ENCODE data around the gene FGFR2.
"Not testable (repeated sequence)": the region's sequence is repeated elsewhere in the genome, so short reads cannot be mapped to it uniquely, and the experiment has no call there.

The FGFR2 gene

DNA sequence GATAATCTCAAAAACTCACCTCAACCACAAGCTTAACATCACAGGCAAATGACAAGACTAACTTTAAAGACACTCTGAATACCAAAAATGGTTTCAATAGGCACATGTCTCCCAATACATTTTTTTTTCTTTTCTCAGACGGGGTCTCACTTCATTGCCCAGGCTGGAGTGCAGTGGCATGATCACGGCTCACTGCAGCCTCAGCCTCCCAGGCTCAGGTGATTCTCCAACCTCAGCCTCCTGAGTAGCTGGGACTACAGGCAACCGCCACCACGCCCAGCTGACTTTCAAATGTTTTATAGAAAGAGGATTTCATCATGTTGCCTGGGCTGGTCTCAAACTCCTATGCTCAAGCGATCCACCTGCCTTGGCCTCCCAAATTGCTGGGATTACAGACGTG lies 77.7 kb downstream of the FGFR2 start:
- not testable (repeated sequence) for FAIRE-seq

DNA sequence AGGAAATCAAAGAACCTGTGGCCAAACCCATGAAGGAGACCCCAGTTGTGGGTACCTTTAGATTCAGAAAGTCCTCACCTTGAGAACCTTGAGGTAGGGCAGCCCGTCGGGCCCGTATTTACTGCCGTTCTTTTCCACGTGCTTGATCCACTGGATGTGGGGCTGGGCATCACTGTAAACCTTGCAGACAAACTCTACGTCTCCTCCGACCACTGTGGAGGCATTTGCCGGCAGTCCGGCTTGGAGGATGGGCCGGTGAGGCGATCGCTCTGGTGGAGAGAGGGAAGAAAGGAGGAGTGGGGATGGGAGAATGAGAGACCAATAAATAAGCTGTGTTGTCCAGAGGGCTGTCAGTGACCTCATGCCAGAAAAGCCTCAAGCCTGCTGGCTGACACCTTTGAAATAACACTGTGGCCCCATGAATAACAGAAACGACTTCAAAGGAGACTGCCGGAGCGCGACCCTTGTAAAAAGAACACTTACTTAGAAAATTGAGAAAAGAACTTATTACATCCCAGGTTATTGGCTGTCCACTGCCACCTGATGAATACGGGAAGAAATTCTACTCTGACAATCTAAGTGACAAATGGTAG lies 78.2 kb downstream of the FGFR2 start:
- no peak for FAIRE-seq

DNA sequence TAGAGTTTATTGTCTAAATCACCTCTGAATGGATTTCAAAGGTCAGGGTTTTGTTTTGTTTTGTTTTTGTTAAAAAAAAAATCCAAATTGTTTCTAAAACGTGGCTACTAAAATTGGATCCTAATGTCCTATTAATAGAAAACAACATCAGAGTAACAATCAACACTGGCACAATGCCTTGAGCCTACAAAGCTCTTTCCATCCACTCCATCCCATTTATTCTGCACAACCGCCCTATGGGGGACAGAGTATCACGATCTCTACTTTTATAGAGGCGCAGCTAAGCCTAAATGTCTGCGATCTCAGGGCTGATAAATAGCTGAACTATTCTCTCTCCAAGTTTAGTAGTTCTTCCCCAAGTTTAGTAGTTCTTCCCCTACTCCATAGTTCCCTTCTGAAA lies 78.8 kb downstream of the FGFR2 start:
- peak; percentile 31 for FAIRE-seq

- FAIRE-seq, result no peak
These were observed 79.9 kb downstream of the FGFR2 start for GRCh38 chr10:121518333-121518732.

- FAIRE-seq, result no peak
These were observed 82.0 kb downstream of the FGFR2 start for GRCh38 chr10:121516093-121516865.

- no peak for FAIRE-seq
These were observed 83.9 kb downstream of the FGFR2 start for GRCh38 chr10:121514141-121514865.

- no peak for FAIRE-seq
These were observed 86.3 kb downstream of the FGFR2 start for GRCh38 chr10:121511943-121512342.

- no peak for FAIRE-seq
These were observed 86.8 kb downstream of the FGFR2 start for GRCh38 chr10:121511460-121511859.

DNA sequence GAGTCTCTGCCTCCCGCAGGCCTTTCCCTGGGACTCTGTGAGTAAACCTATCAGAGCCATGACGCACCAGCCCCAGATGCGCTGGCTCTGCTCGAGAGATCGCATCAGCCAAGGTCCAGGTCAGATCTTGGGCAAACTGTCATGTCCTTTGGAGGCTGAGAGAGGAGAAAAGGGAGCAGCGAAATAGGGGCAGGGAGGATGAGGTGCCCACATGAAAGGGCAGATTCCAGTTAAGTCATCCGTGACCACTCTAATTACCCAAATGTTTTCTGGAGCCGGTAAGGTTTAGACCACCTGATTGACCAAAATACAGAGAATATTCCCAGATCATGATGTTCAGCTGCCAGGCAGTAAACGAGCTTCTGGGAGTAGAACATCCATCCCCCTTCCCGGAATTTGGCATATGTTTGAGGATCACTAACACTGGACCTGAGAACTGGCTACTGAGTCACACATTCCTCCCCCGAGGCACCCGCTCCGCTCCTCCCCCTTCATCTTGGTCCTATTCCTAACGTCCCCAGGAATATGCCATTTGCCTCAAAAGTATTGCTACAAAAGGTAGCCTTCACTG lies 88.0 kb downstream of the FGFR2 start:
- FAIRE-seq, result no peak

- no peak for FAIRE-seq
These were observed 88.4 kb downstream of the FGFR2 start for GRCh38 chr10:121509796-121510195.

- no peak for FAIRE-seq
These were observed 89.1 kb downstream of the FGFR2 start for GRCh38 chr10:121509112-121509511.

- FAIRE-seq, result no peak
These were observed 94.6 kb downstream of the FGFR2 start for GRCh38 chr10:121503587-121504051.

DNA sequence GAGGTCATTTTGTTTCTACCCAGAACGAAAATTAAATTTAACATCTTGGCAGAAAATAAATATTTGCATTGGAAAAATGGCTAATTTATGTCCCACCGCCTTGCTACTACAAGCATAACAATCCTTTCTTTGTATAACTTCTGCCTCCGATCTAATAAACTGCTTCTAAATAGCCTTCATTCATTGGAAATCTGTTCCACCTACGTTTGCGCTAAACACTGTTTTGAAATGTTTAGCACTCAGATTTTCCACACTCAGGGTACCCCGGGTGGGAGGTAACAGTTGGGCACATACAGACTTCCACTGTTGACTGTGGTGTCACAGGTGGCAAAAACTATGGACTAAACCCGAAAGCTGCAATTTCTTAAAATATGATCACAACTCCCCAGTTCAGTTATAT lies 96.4 kb downstream of the FGFR2 start:
- no peak for FAIRE-seq

DNA sequence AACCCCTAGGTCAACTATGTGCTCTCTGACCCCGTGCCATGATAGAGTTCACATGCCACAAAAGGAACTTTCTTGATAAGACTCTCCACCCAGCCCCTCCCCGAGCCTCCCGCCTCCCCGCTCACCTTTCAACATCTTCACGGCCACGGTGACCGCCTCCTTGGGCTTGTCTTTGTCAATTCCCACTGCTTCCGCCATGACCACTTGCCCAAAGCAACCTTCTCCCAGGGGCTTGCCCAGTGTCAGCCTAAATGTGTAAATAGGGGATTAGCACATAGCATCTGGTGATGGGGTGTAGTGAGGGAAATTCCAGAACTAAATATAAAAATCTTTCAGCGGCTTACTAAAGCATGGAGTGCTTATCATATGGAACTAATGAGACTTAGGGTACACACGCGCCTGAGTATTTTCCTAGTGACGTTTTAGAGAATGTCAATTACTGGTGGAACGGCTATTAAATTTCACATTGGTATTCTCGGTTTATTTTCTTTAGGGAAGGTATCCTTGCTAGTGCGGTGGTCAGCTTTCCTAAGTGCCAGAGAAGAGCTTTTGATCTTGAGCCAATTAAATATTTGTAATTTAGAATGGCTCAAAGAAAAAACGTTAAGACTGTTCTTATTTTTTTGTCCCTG lies 97.4 kb downstream of the FGFR2 start:
- FAIRE-seq, result no peak

DNA sequence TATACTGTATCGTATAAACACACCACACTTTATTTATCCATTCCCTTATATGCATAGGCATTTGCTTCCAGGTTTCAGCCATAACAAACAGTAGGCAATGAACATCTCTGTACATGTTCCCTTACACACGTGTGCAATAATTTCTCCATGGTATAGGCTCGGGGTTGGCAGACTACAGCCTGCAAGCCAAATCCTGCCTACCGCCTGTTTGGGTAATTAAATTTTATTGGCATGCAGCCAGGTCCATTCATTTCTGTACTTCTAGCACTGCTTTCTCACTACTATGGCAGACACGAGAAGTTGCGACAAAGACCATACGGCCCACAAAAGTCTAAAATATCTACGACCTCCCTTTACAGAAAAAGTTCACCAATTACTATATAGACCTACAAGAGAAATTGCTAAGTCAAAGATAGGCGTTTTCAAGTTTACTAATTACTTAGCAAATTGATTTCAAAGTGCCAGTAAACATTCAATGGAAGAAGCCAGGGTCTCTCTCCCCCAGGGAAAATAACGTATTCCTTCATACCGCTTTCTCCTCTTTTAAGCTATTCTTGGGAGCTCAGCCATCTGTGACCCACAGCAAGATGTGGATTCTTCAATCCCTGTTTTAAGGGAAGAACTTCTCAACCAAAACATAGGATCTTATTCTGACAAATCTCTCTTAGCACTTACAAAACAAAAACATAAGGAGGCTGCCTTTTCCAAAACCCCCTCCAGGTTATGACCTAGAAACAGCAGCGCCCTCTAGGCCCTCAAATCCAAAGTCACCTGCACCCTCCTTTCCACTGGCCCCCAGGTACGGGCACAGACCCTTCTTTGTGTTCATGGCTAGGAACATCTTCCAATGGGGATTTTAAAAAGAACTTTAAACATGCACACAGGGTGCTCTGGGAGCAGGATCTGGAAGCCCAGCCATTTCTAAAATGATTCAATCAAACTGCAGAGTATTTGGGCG lies 100.5 kb downstream of the FGFR2 start:
- no peak for FAIRE-seq

DNA sequence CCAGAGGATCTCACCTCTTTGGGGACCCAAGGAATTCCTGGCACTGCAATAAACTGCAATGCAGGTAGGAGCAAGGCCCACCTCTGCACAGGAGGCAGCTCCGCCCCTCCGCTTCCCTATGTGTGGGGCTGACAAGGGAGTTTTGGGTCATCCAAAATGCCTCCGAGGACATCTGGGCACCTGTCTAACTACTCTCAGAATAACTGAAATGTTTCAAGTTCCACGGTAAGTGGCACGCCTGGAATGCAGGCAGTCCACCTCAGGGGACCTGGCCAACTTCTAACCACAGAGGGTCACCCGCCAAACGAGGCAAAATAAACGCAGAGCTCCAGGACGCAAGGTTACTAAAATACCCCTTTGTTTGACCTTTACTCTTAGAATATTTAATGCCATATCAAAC lies 102.5 kb downstream of the FGFR2 start:
- FAIRE-seq, result no peak

DNA sequence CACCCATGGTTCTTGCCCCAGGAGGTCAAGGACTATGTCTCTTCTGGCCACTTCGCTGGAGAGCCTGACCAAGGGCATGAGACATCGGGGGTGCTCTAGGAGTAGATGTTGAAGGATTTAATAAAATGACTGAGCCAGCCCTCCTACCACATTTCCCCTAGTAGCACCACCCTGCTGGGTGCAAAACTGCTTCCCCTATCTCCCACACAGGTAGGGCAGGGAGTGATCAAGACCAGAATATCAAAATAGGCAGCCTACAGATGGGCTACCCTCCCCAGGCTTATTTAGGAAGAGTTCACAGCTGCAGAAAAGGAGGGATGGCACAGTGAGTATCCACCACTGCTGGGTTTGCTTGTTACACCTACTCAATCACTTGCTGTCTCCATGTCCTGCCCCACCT lies 103.9 kb downstream of the FGFR2 start:
- FAIRE-seq, result no peak

DNA sequence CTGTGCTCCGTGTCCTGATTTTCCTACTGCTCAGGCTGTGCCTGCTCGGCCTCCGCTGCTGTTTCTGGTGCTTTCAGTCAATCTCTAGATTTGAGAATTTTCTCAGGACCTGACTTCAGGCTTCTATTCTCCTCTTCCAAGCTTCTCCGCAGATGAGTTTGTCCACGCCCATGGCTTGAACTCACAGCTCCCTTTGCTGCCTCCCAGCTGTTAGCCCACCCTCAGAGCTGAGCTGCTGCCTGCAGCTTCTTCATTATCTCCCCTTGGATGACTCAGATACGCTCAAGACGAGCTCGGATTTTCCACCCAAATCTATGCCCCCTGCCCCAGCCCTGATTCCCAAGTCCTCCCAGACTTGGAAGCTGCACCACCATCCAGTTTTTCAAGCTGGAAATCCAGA lies 104.7 kb downstream of the FGFR2 start:
- no peak for FAIRE-seq

- no peak for FAIRE-seq
These were observed 107.2 kb downstream of the FGFR2 start for GRCh38 chr10:121490871-121491519.

DNA sequence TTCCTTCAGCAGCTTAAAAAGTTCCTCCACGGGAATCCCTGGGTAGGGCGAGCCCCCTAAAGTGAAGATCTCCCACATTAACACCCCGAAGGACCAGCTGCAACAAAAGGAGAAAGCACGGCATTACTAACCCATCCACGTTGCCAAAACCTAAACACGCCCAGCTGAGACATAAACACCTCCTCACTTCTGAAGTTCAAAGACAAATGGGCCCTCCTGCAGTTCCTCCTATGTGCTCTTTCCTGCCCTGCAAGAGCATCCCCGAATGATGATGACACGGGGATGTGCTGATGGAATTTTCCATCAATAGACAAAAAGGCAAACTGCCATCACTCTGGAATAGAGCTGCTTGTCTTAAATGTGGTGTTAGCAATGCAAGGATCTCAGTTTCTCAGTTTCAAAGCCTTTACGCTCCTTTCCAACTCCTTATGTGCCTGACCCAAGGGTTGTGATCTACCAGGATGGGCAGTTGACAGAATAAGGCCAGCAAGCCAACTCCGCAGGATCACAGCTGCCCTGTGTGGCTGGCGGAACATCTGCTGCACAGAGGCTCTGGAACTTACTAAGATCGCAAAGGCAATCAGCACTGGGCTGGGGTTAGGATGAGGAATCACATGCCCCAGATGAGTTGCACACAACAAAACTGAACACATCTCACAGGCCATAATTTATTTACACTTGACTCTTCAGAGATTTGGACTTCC lies 112.7 kb downstream of the FGFR2 start:
- FAIRE-seq, result no peak

DNA sequence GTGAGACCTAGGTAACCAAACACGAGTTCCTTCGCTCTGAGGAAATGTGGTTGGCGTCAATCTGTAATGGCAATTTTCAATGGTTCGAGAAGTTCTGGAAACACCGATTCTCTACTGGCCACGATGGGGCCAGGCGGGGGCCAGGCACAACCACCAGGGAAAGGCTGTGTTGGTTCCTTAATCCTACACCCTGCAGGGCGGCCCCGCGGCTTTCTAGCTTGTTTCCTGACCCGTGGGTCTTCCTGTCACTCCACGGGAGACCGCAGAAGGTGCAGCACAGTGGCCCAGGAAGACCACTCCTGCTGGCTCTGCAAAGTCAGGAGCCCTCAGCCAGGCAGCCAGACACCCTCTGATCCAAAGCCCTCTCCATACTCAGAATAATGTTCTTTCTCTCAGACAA lies 113.4 kb downstream of the FGFR2 start:
- no peak for FAIRE-seq
